GM10847 (cell line): ENCODE data around the gene SKI.

Experiments used
- POLR2A ChIP-seq: IDR thresholded peaks from 2 replicates; pipeline ENCODE4 v1.6.1; 2011; ENCODE audit not compliant: insufficient read length; ENCODE audit errors: extremely low read depth

Gene SKI

GRCh38 chr1:2302292-2302925 is 74.3 kb downstream of the SKI start:
- TF ChIP-seq POLR2A = no peak

GRCh38 chr1:2303016-2303775 is 75.1 kb downstream of the SKI start:
- no peak for TF ChIP-seq POLR2A

- no peak for TF ChIP-seq POLR2A
Measured at GRCh38 chr1:2303781-2304180, 75.7 kb downstream of the SKI start.

GRCh38 chr1:2304282-2304681 is 76.2 kb downstream of the SKI start:
- TF ChIP-seq POLR2A = no peak

GRCh38 chr1:2304921-2305681 is 77.0 kb downstream of the SKI start:
- no peak for TF ChIP-seq POLR2A

- no peak for TF ChIP-seq POLR2A
Measured at GRCh38 chr1:2306151-2306978, 78.2 kb downstream of the SKI start.

- no peak for TF ChIP-seq POLR2A
Measured at GRCh38 chr1:2307064-2307605, 79.0 kb downstream of the SKI start.

GRCh38 chr1:2307972-2308371 is 79.9 kb downstream of the SKI start:
- no peak for TF ChIP-seq POLR2A

- no peak for TF ChIP-seq POLR2A
Measured at GRCh38 chr1:2308844-2309243, 80.7 kb downstream of the SKI start.

GRCh38 chr1:2310332-2311183 is 82.4 kb downstream of the SKI start:
- TF ChIP-seq POLR2A = no peak

GRCh38 chr1:2311184-2312032 is 83.3 kb downstream of the SKI start:
- no peak for TF ChIP-seq POLR2A

- no peak for TF ChIP-seq POLR2A
Measured at GRCh38 chr1:2312160-2312514, 84.0 kb downstream of the SKI start.

GRCh38 chr1:2312515-2313301 is 84.6 kb downstream of the SKI start:
- no peak for TF ChIP-seq POLR2A
